Measurements from ENCODE around the gene ZNF330.
"Not testable (repeated sequence)": the region's sequence is repeated elsewhere in the genome, so short reads cannot be mapped to it uniquely, and the experiment has no call there.

ZNF330 gene

GRCh38 chr4:141220691-141221659 is at the start of gene ZNF330:
Gene ZNF330, plus strand, starts transcription at chr4:141220895. Its CDS starts 1,477 bp downstream, at chr4:141222372.
- DNase-seq, result peak; percentile 71 to 86 (median 80)

- DNase-seq, result no peak
Measured at GRCh38 chr4:141174457-141174856, 46.2 kb upstream of the ZNF330 start.

- DNase-seq, result no peak
Measured at GRCh38 chr4:141177171-141177570, 43.5 kb upstream of the ZNF330 start.

GRCh38 chr4:141179474-141180373 is 41.0 kb upstream of the ZNF330 start:
- no peak for DNase-seq

- DNase-seq, result no peak
Measured at GRCh38 chr4:141180991-141181761, 39.5 kb upstream of the ZNF330 start.

GRCh38 chr4:141183491-141183890 is 37.2 kb upstream of the ZNF330 start:
- not testable (repeated sequence) for DNase-seq

- no peak for DNase-seq
Measured at GRCh38 chr4:141192564-141192963, 28.1 kb upstream of the ZNF330 start.

- no peak for DNase-seq
Measured at GRCh38 chr4:141193516-141194034, 27.1 kb upstream of the ZNF330 start.

GRCh38 chr4:141195095-141195707 is 25.5 kb upstream of the ZNF330 start:
- DNase-seq, result no peak

GRCh38 chr4:141196227-141196933 is 24.3 kb upstream of the ZNF330 start:
- no peak for DNase-seq

GRCh38 chr4:141207961-141208360 is 12.7 kb upstream of the ZNF330 start:
- no peak for DNase-seq

GRCh38 chr4:141210168-141210567 is 10.5 kb upstream of the ZNF330 start:
- DNase-seq, result no peak

GRCh38 chr4:141213550-141213991 is 7.1 kb upstream of the ZNF330 start:
- DNase-seq, result peak in 1 of 4 experiments; percentile 0

GRCh38 chr4:141215030-141215429 is 5.7 kb upstream of the ZNF330 start:
- DNase-seq, result no peak

- DNase-seq, result no peak
Measured at GRCh38 chr4:141216002-141216761, 4.5 kb upstream of the ZNF330 start.

- DNase-seq, result no peak
Measured at GRCh38 chr4:141220271-141220670, 424 bp upstream of the ZNF330 start.

- no peak for DNase-seq
Measured at GRCh38 chr4:141223418-141223817, 2.7 kb downstream of the ZNF330 start.

- not testable (repeated sequence) for DNase-seq
Measured at GRCh38 chr4:141227280-141227679, 6.6 kb downstream of the ZNF330 start.

- DNase-seq, result no peak
Measured at GRCh38 chr4:141229408-141230101, 8.9 kb downstream of the ZNF330 start.

GRCh38 chr4:141233673-141234072 is 13.0 kb downstream of the ZNF330 start:
- no peak for DNase-seq

Measured in activated CD4-positive, CD25-positive, alpha-beta regulatory T cell (primary cell).